Measurements from ENCODE around the gene ELAPOR1.

DNA sequence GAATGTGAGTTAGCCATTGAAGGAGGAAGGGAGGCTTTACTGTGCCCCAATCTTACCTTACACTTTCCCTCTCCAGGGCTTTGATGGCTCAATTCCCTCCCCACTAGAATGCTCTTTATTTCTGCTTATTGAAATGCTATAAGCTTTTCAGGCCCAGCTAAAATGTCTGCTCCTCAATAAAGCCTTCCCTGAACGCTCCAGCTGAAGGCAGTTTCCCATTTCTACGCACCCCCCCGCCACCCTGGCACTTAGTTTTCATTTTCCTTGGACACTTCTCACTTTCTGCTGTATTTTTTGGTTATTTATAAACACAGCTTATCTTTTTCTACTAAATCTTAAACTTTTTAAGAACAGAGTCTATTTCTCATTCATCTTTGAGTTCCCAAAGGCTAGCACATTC is 30.4 kb upstream of the ELAPOR1 start:
- no peak for TF ChIP-seq POLR2A (IDR thresholded peaks at IDR 0.05)
- TF ChIP-seq, protein P1, sequence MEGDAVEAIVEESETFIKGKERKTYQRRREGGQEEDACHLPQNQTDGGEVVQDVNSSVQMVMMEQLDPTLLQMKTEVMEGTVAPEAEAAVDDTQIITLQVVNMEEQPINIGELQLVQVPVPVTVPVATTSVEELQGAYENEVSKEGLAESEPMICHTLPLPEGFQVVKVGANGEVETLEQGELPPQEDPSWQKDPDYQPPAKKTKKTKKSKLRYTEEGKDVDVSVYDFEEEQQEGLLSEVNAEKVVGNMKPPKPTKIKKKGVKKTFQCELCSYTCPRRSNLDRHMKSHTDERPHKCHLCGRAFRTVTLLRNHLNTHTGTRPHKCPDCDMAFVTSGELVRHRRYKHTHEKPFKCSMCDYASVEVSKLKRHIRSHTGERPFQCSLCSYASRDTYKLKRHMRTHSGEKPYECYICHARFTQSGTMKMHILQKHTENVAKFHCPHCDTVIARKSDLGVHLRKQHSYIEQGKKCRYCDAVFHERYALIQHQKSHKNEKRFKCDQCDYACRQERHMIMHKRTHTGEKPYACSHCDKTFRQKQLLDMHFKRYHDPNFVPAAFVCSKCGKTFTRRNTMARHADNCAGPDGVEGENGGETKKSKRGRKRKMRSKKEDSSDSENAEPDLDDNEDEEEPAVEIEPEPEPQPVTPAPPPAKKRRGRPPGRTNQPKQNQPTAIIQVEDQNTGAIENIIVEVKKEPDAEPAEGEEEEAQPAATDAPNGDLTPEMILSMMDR (IDR thresholded peaks at IDR 0.05), result no peak
